ELR (cell line): Measurements from ENCODE around the gene PHKA1.
A peak's percentile ranks its signal among the peaks of the same experiment; 100 is the strongest.
"Not testable (repeated sequence)": the region's sequence is repeated elsewhere in the genome, so short reads cannot be mapped to it uniquely, and the experiment has no call there.

Source experiments
- DNase-seq: peaks from one replicate; pipeline ENCODE4 v3.0.0-alpha.2; 2015; ENCODE audit warnings: low read depth

Gene PHKA1

GRCh38 chrX:72572248-72573157 is 141.6 kb downstream of the PHKA1 start, which contains the start of gene HDAC8:
Gene HDAC8 (minus strand): TSS chrX:72572843. CDS start chrX:72572761, 82 bp downstream.
- DNase-seq: peak; percentile 81

DNA sequence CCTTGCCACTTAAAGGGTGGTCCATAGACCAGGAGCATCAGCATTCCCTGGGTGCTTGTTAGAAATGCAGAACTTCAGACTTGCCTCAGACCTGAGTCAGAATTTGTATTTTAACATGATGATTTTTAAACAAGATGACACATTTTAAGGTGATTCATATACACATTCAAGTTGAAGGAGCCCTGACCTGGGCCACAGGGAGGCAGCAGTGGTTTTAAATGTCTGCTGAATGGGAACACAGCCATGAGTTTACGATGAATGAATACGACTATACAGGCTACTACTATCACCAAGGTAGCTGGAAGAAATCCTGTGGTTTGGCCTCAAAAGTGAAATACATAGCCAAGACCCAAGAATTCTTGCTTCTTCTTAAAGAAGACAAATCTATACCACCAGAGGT is 144.3 kb downstream of the PHKA1 start:
- peak; percentile 81 for DNase-seq

- DNase-seq: peak; percentile 42
These were observed 145.6 kb downstream of the PHKA1 start for GRCh38 chrX:72568406-72569092.

DNA sequence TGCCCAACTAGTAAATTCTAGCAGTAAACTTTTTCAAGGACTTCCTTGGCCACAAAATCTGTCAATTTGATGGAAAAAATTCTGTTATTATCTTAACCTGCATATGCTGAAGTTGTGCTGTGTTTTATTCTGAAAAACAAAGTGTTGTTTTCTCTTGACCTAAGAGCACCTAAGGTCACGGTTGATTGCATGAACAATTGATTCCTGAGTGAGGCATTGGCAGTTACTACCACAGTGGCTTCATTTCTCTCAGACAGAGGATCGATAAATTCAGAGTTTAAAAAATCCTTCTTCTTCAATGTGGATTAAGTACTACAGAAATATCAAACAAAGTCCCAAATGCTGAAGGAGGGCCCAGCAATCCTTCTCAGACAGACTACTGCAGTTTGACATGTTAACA is 147.7 kb downstream of the PHKA1 start:
- no peak for DNase-seq

DNA sequence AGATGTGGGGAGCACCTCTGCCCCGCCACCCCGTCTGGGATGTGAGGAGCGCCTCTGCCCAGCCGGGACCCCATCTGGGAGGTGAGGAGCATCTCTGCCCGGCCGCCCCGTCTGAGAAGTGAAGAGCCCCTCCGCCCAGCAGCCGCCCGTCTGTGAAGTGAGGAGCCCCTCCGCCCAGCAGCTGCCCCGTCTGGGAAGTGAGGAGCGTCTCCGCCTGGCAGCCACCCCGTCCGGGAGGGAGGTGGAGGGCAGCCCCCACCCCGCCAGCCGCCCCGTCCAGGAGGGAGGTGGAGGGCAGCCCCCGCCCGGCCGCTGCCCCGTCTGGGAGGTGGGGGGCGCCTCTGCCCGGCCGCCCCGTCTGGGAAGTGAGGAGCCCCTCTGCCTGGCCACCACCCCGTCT is 154.5 kb downstream of the PHKA1 start:
- not testable (repeated sequence) for DNase-seq

DNA sequence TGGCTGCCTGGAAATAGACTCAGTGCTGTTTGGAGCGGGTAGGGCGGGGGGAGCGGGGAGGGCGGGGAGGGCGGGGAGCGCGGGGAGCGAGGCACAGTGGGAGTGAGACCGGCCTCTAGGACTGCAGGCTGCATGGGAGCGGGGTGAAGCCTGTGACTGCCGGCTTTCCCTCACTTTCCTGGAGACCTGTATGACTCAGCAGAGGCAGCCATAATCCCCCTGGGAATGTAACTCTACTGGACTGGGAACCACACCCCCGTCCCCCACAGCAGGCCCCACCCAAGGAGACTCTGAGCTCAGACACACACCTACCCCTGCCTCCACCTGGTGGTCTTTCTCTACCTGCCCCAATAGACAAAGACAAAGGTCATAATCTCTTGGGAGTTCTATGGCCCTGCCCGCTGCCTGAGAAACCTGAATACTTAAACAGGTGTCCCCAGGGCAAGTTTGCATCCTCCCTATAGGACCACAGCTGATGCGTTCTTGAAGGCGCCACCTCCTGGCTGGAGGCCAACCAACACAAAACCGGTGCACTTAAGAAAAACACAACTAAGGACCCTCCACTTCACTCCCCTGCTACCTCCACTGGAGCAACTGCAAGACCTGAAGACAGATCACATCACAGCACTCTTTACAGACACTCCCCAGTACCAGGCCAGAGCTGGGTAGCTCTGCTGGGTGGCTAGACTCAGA is 159.5 kb downstream of the PHKA1 start:
- DNase-seq: peak; percentile 11

DNA sequence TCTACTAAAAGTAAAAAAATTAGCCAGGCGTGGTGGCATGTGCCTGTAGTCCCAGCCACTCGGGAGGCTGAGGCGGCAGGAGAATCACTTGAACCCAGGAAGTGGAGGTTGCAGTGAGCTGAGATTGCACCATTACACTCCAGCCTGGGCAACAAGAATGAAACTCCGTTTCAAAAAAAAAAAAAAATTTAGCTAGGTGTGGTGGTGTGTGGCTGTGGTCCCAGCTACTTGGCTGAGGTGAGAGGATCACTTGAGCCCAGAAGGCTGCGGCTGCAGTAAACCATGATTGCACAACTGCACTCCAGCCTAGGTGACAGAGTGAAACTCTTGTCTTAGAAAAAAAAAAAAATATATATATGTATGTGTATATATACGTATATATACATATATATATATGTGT is 161.7 kb downstream of the PHKA1 start:
- not testable (repeated sequence) for DNase-seq

DNA sequence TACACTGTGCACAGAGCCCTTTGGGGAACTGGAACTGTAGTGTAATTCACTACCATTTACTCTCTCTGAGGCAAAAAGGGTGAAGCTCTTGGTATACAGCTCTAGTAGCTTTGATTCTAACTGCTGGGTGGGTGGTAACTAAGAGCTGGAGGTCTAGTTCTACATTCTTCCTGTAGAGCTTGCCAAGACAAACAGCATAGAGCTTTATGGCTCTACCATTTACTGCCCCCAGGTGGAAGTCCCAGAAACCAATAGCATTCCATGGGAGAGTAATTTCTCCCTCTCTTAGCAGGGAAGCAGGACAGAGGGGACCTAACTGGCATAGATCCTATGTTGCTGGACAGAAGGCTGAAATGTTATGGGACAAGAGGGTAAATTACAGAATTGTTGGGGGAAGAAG is 168.1 kb downstream of the PHKA1 start:
- no peak for DNase-seq

- peak; percentile 55 for DNase-seq
These were observed 173.8 kb downstream of the PHKA1 start for GRCh38 chrX:72540318-72540717.

DNA sequence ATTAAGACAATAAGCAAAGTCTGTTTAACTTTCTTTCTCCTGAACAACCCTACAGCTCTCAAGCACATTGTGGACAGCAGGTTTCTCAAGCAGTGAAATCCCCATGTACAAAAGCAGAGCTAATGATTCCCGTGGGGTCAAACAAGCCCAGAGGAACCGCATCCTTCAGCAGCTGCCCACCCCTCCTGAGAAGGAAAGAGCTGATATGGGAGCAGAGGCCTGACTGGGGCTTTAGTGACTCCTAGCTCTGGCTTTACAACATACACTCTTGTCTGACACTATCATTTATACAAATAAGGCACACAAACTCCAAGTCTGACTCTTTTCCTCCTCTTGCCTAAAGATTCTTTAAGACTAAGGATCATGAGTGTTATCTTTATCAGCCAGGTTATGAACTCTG is 174.3 kb downstream of the PHKA1 start:
- no peak for DNase-seq

DNA sequence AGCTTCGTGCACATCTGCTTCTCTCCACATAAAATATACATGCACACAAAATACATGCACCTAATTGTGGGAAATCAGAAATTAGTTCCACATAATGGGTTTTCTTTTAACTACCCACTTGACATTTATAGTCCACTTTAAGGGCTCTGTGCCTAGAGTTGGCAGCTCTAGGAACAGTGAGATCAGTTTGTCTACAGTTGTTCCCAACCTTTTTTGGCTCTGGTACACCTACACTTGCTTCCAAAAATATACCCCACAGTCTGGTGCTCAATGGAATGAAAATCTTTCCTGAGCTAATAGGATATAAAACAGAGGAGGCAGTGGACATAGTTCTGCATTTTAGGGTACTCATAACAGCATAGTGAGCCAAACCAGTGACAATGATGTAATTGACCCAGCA is 177.6 kb downstream of the PHKA1 start:
- no peak for DNase-seq

- DNase-seq: peak; percentile 65
These were observed 181.7 kb downstream of the PHKA1 start for GRCh38 chrX:72532366-72532765.
